Effector memory CD8-positive, alpha-beta T cell (primary cell): Measurements from ENCODE around the gene AGAP1.

Experiments used
- ATAC-seq: fragments of 150-1000 bp; cut with Tn5 transposase; replicated peaks from 2 replicates; pipeline ENCODE4 v1.10.0; 2021; ENCODE audit warnings: mild to moderate bottlenecking, moderate library complexity
- DNase-seq, 3 experiments: peaks; one replicate each; pipeline ENCODE4 v3.0.0; 2021
- H3K27ac Mint-ChIP-seq, 2 donors: one replicate each; pipeline ENCODE4 v1.8.0; 2022; ENCODE audit warnings: mild to moderate bottlenecking in 2 of 2, mixed read lengths in 2 of 2, moderate library complexity in 2 of 2
- H3K27me3 Mint-ChIP-seq, 2 donors: one replicate each; pipeline ENCODE4 v1.8.0; 2022; ENCODE audit warnings: mixed read lengths in 2 of 2
- H3K36me3 Mint-ChIP-seq: one replicate; pipeline ENCODE4 v1.8.0; 2022; ENCODE audit warnings: mild to moderate bottlenecking, moderate library complexity, mixed read lengths; ENCODE audit not compliant: insufficient read depth
- H3K4me1 Mint-ChIP-seq, 2 donors: one replicate each; pipeline ENCODE4 v1.8.0; 2022; ENCODE audit warnings: low read depth in 2 of 2, mixed read lengths in 2 of 2
- H3K4me3 Mint-ChIP-seq, 2 donors: one replicate each; pipeline ENCODE4 v1.8.0; 2022; ENCODE audit warnings: mild to moderate bottlenecking in 2 of 2, mixed read lengths in 2 of 2, moderate library complexity in 2 of 2
- H3K9me3 Mint-ChIP-seq, 2 donors: one replicate each; pipeline ENCODE4 v1.8.0; 2022; ENCODE audit warnings: mixed read lengths in 2 of 2

The AGAP1 gene

GRCh38 chr2:235857598-235857997 is 363.8 kb downstream of the AGAP1 start:
- Mint-ChIP-seq H3K27me3 (no peaks in the 10 kb centered on the region), H3K4me3 (no peak overlapping the region), H3K36me3 (peaks cover 9% of the 10 kb centered on the region), H3K27ac (no peak overlapping the region), H3K4me1 (peaks cover 7 to 8% of the 10 kb centered on the region in 2 donors), H3K9me3 (no peaks in the 10 kb centered on the region)
- DNase-seq (no peak), ATAC-seq (no peak)

GRCh38 chr2:235858881-235859280 is 365.0 kb downstream of the AGAP1 start:
- Mint-ChIP-seq H3K27me3 (no peaks in the 10 kb centered on the region), H3K4me3 (no peak overlapping the region), H3K27ac (no peak overlapping the region), H3K36me3 (peaks cover 4% of the 10 kb centered on the region), H3K9me3 (no peaks in the 10 kb centered on the region), H3K4me1 (peaks cover 7 to 16% of the 10 kb centered on the region in 2 donors)
- ATAC-seq (no peak), DNase-seq (no peak)

- DNase-seq (no peak), ATAC-seq (no peak)
- Mint-ChIP-seq H3K27ac (no peak overlapping the region), H3K36me3 (no peaks in the 10 kb centered on the region), H3K9me3 (no peaks in the 10 kb centered on the region), H3K27me3 (no peaks in the 10 kb centered on the region), H3K4me3 (no peak overlapping the region), H3K4me1 (peaks cover 7 to 13% of the 10 kb centered on the region in 2 donors)
These were observed 365.8 kb downstream of the AGAP1 start for GRCh38 chr2:235859651-235860050.

- Mint-ChIP-seq H3K9me3 (no peaks in the 10 kb centered on the region), H3K36me3 (no peaks in the 10 kb centered on the region), H3K27me3 (no peaks in the 10 kb centered on the region), H3K27ac (no peak overlapping the region), H3K4me1 (peaks cover 7 to 13% of the 10 kb centered on the region in 2 donors), H3K4me3 (no peak overlapping the region)
- no peak for DNase-seq
- ATAC-seq, result no peak
These were observed 366.3 kb downstream of the AGAP1 start for GRCh38 chr2:235860111-235860510.

- no peak for ATAC-seq
- H3K36me3 Mint-ChIP-seq, result no peaks in the 10 kb centered on the region
- no peaks in the 10 kb centered on the region for H3K27me3 Mint-ChIP-seq
- no peak for DNase-seq
- H3K4me1 Mint-ChIP-seq, result peaks cover 7 to 13% of the 10 kb centered on the region in 2 donors
- no peak overlapping the region for H3K4me3 Mint-ChIP-seq
- H3K27ac Mint-ChIP-seq, result no peak overlapping the region
- H3K9me3 Mint-ChIP-seq, result no peaks in the 10 kb centered on the region
These were observed 367.0 kb downstream of the AGAP1 start for GRCh38 chr2:235860871-235861270.

- H3K4me3 Mint-ChIP-seq, result no peak overlapping the region
- DNase-seq, result no peak
- H3K9me3 Mint-ChIP-seq, result no peaks in the 10 kb centered on the region
- H3K36me3 Mint-ChIP-seq, result no peaks in the 10 kb centered on the region
- no peak for ATAC-seq
- peaks cover 7 to 14% of the 10 kb centered on the region in 2 donors for H3K4me1 Mint-ChIP-seq
- no peak overlapping the region for H3K27ac Mint-ChIP-seq
- H3K27me3 Mint-ChIP-seq, result no peaks in the 10 kb centered on the region
These were observed 367.5 kb downstream of the AGAP1 start for GRCh38 chr2:235861383-235861782.

GRCh38 chr2:235863414-235863813 is 369.6 kb downstream of the AGAP1 start:
- Mint-ChIP-seq H3K27ac (peak overlapping the region in 1 of 2 donors; percentile 44), H3K9me3 (no peaks in the 10 kb centered on the region), H3K4me1 (peaks cover 7 to 10% of the 10 kb centered on the region in 2 donors), H3K27me3 (no peaks in the 10 kb centered on the region), H3K36me3 (peaks cover 4% of the 10 kb centered on the region), H3K4me3 (no peak overlapping the region)
- no peak for DNase-seq
- no peak for ATAC-seq

GRCh38 chr2:235864302-235864701 is 370.5 kb downstream of the AGAP1 start:
- no peak overlapping the region for H3K27ac Mint-ChIP-seq
- no peak for ATAC-seq
- no peaks in the 10 kb centered on the region for H3K9me3 Mint-ChIP-seq

GRCh38 chr2:235864733-235865515 is 371.1 kb downstream of the AGAP1 start:
- no peak for DNase-seq
- peaks cover 7 to 10% of the 10 kb centered on the region in 2 donors for H3K4me1 Mint-ChIP-seq
- no peaks in the 10 kb centered on the region for H3K9me3 Mint-ChIP-seq
- no peaks in the 10 kb centered on the region for H3K27me3 Mint-ChIP-seq
- H3K27ac Mint-ChIP-seq, result no peak overlapping the region
- H3K36me3 Mint-ChIP-seq, result peaks cover 4% of the 10 kb centered on the region
- ATAC-seq, result no peak
- H3K4me3 Mint-ChIP-seq, result peak overlapping the region in 1 of 2 donors; percentile 24

More at GRCh38 chr2:235864302-235864701, 370.5 kb downstream of the AGAP1 start:
- Mint-ChIP-seq H3K4me1 (peaks cover 7 to 10% of the 10 kb centered on the region in 2 donors), H3K27me3 (no peaks in the 10 kb centered on the region), H3K36me3 (peaks cover 4% of the 10 kb centered on the region), H3K4me3 (peak overlapping the region in 1 of 2 donors; percentile 47)
- no peak for DNase-seq

- H3K4me3 Mint-ChIP-seq, result no peak overlapping the region
- no peak for ATAC-seq
- H3K4me1 Mint-ChIP-seq, result peaks cover 7 to 10% of the 10 kb centered on the region in 2 donors
- H3K27ac Mint-ChIP-seq, result no peak overlapping the region
- H3K36me3 Mint-ChIP-seq, result peaks cover 4% of the 10 kb centered on the region
- DNase-seq, result no peak
- no peaks in the 10 kb centered on the region for H3K9me3 Mint-ChIP-seq
- no peaks in the 10 kb centered on the region for H3K27me3 Mint-ChIP-seq
These were observed 372.5 kb downstream of the AGAP1 start for GRCh38 chr2:235866373-235866772.

- no peak for DNase-seq
- Mint-ChIP-seq H3K36me3 (peaks cover 4% of the 10 kb centered on the region), H3K9me3 (no peaks in the 10 kb centered on the region), H3K4me1 (peaks cover 0 to 7% of the 10 kb centered on the region in 2 donors), H3K27ac (no peak overlapping the region), H3K27me3 (no peaks in the 10 kb centered on the region), H3K4me3 (no peak overlapping the region)
- no peak for ATAC-seq
These were observed 374.4 kb downstream of the AGAP1 start for GRCh38 chr2:235868224-235868623.

- no peak overlapping the region for H3K27ac Mint-ChIP-seq
- H3K36me3 Mint-ChIP-seq, result peaks cover 4% of the 10 kb centered on the region
- H3K27me3 Mint-ChIP-seq, result no peaks in the 10 kb centered on the region
- no peak for DNase-seq
- H3K4me3 Mint-ChIP-seq, result no peak overlapping the region
- peaks cover 0 to 3% of the 10 kb centered on the region in 2 donors for H3K4me1 Mint-ChIP-seq
- no peak for ATAC-seq
- no peaks in the 10 kb centered on the region for H3K9me3 Mint-ChIP-seq
These were observed 374.8 kb downstream of the AGAP1 start for GRCh38 chr2:235868645-235869044.

- ATAC-seq, result no peak
- H3K4me1 Mint-ChIP-seq, result peaks cover 0 to 2% of the 10 kb centered on the region in 2 donors
- H3K4me3 Mint-ChIP-seq, result no peak overlapping the region
These were observed 376.7 kb downstream of the AGAP1 start for GRCh38 chr2:235870515-235870914.

GRCh38 chr2:235876099-235876679 is 382.3 kb downstream of the AGAP1 start:
- Mint-ChIP-seq H3K4me3 (no peak overlapping the region), H3K36me3 (peaks cover 3% of the 10 kb centered on the region), H3K4me1 (peaks cover 0 to 2% of the 10 kb centered on the region in 2 donors), H3K9me3 (no peaks in the 10 kb centered on the region), H3K27me3 (no peaks in the 10 kb centered on the region), H3K27ac (no peak overlapping the region)
- no peak for DNase-seq
- no peak for ATAC-seq

More at GRCh38 chr2:235870515-235870914, 376.7 kb downstream of the AGAP1 start:
- Mint-ChIP-seq H3K36me3 (peaks cover 4% of the 10 kb centered on the region), H3K27ac (no peak overlapping the region), H3K27me3 (no peaks in the 10 kb centered on the region), H3K9me3 (no peaks in the 10 kb centered on the region)
- DNase-seq, result no peak
